ENCODE results near the gene ENOX1.
"Not testable (repeated sequence)": the region's sequence is repeated elsewhere in the genome, so short reads cannot be mapped to it uniquely, and the experiment has no call there.

GRCh38 chr13:43824656-43825055 lies 37.9 kb upstream of the ENOX1 start:
- not testable (repeated sequence) for TF ChIP-seq EZH2phosphoT487 (IDR thresholded peaks at IDR 0.05; ENCODE audit: borderline replicate concordance, low read length); CTCF (conservative IDR thresholded peaks at IDR 0.05; ENCODE audit: low read depth, low read length); EZH2 (IDR thresholded peaks at IDR 0.05; ENCODE audit: low read length, unreplicated experiment)
